Measurements from ENCODE around the gene GTPBP3. TPM values are rescaled to one million over a fixed set of nuclear protein-coding genes. Genes with fewer than 3 reads are reported as not detected.

Gene GTPBP3
- total and polyA plus RNA-seq, 2 of the 8 experiments (the other 6 are each of a cell fraction or from before 2014, with no cell fraction given) = 30.4 to 56.0 TPM

DNA sequence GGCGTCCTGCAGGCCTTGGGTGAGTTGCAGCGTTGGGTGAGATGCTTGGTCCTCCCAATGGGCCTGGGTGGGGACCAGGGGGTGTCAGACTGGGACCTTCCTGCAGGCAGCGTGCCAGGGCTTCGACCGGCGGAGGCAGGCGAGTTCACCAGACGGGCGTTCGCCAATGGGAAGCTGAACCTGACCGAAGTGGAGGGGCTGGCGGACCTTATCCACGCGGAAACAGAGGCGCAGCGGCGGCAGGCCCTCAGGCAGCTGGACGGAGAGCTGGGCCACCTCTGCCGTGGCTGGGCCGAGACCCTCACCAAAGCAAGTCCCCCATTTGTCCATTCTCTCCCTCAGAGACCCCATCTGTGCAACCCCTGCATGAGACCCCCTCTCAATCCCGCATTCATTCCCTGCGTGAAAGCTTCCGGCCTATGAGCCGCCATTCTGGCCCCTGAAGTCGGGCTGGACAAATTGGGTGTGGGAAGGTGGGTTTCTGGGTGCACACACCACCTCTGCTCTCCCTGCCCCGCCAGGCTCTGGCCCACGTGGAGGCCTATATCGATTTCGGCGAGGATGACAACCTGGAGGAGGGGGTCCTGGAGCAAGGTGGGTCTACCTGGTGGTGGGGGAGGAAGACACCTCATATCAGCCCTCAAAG lies 1.2 kb downstream of the GTPBP3 start:
- H3K23me2 ChIP-seq (ENCODE audit: low read depth, low read length) = peaks cover 23% of the 10 kb centered on the region
- H4K8ac ChIP-seq (ENCODE audit: extremely low read depth, insufficient read depth, low read length) = peak overlapping the region; percentile 70; the same call in 1 of the 2 replicates
- H3K4me2 ChIP-seq (ENCODE audit: insufficient read depth in 1 of 2, low read depth in 2 of 2, low read length in 2 of 2) = peak overlapping the region; percentile 84 to 91
- no peak overlapping the region for H3K14ac ChIP-seq (ENCODE audit: insufficient read length)
- peaks cover 3% of the 10 kb centered on the region for H3K79me1 ChIP-seq (ENCODE audit: low read depth, low read length)
- H3K9ac ChIP-seq (replicated peaks in 1 of 4; ENCODE audit: extremely low read depth in 1 of 4, low read depth in 3 of 4, low read length in 3 of 4) = no peak overlapping the region; a peak in 1 of 7 replicates
- H3K9me3 ChIP-seq (ENCODE audit: insufficient read depth in 2 of 2, low read depth in 1 of 2, low read length in 1 of 2) = no peaks in the 10 kb centered on the region
- ChIA-PET CTCF (ENCODE audit: partially characterized antibody) (interaction anchor here (0.8 to 13.5 kb wide), 5 partner anchors 33 to 127 kb away, joined by 3 to 153 read pairs (median 4); partner anchors contain the start of genes CCDC194 and MRPL34), POLR2A (ENCODE audit: partially characterized antibody) (interaction anchor here (0.7 to 13.5 kb wide), 10 partner anchors 9 to 640 kb away, joined by 3 to 100 read pairs (median 4); partner anchors contain the start of gene DDA1)
- H2BK120ac ChIP-seq (replicated peaks; ENCODE audit: low read depth, low read length) = no peak overlapping the region
- no peaks in the 10 kb centered on the region for H3K79me2 ChIP-seq (ENCODE audit: control insufficient read depth in 1 of 2, insufficient read depth in 2 of 2, low read length in 2 of 2)
- no peak overlapping the region for H3K27ac ChIP-seq (ENCODE audit: low read depth, low read length)
- no peaks in the 10 kb centered on the region for H3K27me3 ChIP-seq (replicated peaks in 1 of 4; ENCODE audit: control insufficient read depth in 3 of 4, extremely low read depth in 1 of 4, insufficient read depth in 3 of 4, low read length in 3 of 4)
- 0 out of 2 replicates have a peak overlapping the region, but pooled peaks have one; percentile 71 for H2BK5ac ChIP-seq (ENCODE audit: low read depth, low read length)
- H3K23ac ChIP-seq (ENCODE audit: insufficient read length) = no peak overlapping the region
- peaks cover 0 to 34% (median 26%) of the 10 kb centered on the region in 4 experiments; a peak in 5 of 7 replicates for H3K4me1 ChIP-seq (replicated peaks in 1 of 4; ENCODE audit: control insufficient read depth in 3 of 4, insufficient read depth in 4 of 4, low read length in 3 of 4)
- no peak overlapping the region for H2BK20ac ChIP-seq (ENCODE audit: low read length)
- H4K91ac ChIP-seq (replicated peaks; ENCODE audit: insufficient read length, low read length) = no peak overlapping the region
- H3K18ac ChIP-seq (ENCODE audit: extremely low read depth, low read length) = no peak overlapping the region
- peaks cover 0 to 3% (median 0%) of the 10 kb centered on the region in 4 experiments; a peak in 1 of 8 replicates for H3K36me3 ChIP-seq (ENCODE audit: control insufficient read depth in 2 of 4, insufficient read depth in 4 of 4, low read length in 3 of 4)
- H3K4me3 ChIP-seq (ENCODE audit: extremely low read depth in 1 of 4, insufficient read depth in 2 of 4, low read depth in 3 of 4, low read length in 4 of 4) = peak overlapping the region; percentile 74 to 96 (median 93); a peak in 7 of 8 replicates
- H4K20me1 ChIP-seq (replicated peaks in 1 of 2; ENCODE audit: control insufficient read depth in 1 of 2, insufficient read depth in 2 of 2, low read length in 2 of 2) = peaks cover 0 to 2% of the 10 kb centered on the region in 2 experiments
- peak overlapping the region; percentile 36 for H3K4ac ChIP-seq (replicated peaks; ENCODE audit: insufficient read length, low read depth, low read length)
- H2AK5ac ChIP-seq (ENCODE audit: low read depth, low read length) = no peak overlapping the region
- H2BK15ac ChIP-seq (ENCODE audit: low read length) = no peak overlapping the region
- no peak overlapping the region for H3K56ac ChIP-seq (replicated peaks; ENCODE audit: insufficient read length, low read depth, low read length)
- H4K5ac ChIP-seq (ENCODE audit: insufficient read length, low read depth, low read length) = no peak overlapping the region
- WGBS, 2 experiments (ENCODE audit: extremely low coverage in 1 of 2, insufficient coverage in 1 of 2, insufficient read length in 1 of 2, insufficient replicate concordance in 2 of 2, low coverage in 1 of 2, low lambda C conversion rate in 2 of 2, missing lambda C conversion rate in 1 of 2) = 90% methylated on average over 30 of the region's 30 CpGs; no CpG with 5 or more reads in 1 of the 2 experiments
- FAIRE-seq = no peak
- H2AFZ ChIP-seq (ENCODE audit: low read length) = no peak overlapping the region
- H2BK12ac ChIP-seq (ENCODE audit: low read depth, low read length) = peak overlapping the region; percentile 50; the same call in 1 of the 2 replicates
- no peak for DNase-seq (ENCODE audit: low read depth in 1 of 2, low spot score in 2 of 2)
- TF ChIP-seq SIX5 (IDR thresholded peaks at IDR 0.05; ENCODE audit: low read depth, low read length) (no peak), CHD2 (IDR thresholded peaks at IDR 0.05; ENCODE audit: low read length) (no peak), RAD21 (IDR thresholded peaks at IDR 0.05 in 1 of 2, conservative IDR thresholded peaks at IDR 0.05 in 1 of 2; ENCODE audit: low read depth in 2 of 2, low read length in 2 of 2) (no peak), KDM5A (IDR thresholded peaks at IDR 0.05; ENCODE audit: low read length) (no peak), ZNF274 (IDR thresholded peaks at IDR 0.05; ENCODE audit: borderline replicate concordance, extremely low read depth, low read length) (no peak)
- TF ChIP-seq, protein P1, sequence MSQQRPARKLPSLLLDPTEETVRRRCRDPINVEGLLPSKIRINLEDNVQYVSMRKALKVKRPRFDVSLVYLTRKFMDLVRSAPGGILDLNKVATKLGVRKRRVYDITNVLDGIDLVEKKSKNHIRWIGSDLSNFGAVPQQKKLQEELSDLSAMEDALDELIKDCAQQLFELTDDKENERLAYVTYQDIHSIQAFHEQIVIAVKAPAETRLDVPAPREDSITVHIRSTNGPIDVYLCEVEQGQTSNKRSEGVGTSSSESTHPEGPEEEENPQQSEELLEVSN (IDR thresholded peaks at IDR 0.05) = no peak
